CD4-positive, alpha-beta T cell treated with Interleukin-21 for 1 hour (primary cell): ENCODE data around the gene CDH11.

ENCODE experiments used
- DNase-seq: peaks from one replicate; pipeline ENCODE4 v3.0.0-alpha.2; 2020

Gene CDH11

GRCh38 chr16:65021852-65022595, 99.8 kb downstream of the CDH11 start:
- DNase-seq, result no peak

DNA sequence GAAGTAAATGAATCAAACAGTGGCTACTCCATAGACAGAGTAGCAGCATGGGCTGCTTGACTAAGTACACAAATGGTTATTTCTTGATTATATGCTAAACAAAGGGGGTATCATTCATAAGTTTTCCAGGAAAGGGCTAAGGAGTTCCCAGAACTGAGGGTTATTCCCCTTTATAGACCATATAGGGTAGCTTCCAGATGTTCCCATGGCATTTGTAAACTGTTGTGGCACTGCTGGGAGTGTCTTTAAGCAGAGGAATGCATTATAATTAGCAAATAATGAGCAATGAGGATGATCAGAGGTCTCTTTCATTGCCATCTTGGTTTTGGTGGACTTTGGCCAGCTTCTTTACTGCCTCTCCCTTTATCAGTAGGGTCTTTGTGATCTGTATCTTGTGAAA, 105.1 kb downstream of the CDH11 start:
- DNase-seq, result no peak

DNA sequence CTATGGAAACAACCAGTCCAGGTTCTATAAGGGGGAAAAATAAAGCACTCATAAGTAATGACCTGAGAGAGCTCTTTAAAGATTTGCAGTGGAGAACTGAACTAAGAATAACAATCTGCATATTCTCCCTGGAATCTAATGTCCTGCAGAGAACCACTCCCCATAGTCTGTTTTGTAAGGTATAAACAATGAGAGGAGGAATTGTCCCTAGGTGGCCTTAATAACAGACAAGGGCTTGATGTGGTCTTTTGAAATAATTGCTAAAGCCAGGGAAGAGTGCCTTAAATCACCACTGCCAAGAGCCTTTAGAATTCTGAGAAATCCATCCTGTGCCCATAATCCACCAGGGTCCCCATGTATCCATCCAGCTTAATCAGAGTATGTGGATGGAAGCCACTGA, 106.3 kb downstream of the CDH11 start:
- DNase-seq, result no peak

GRCh38 chr16:65012357-65012756, 109.5 kb downstream of the CDH11 start:
- DNase-seq, result no peak

GRCh38 chr16:65010125-65010524, 111.7 kb downstream of the CDH11 start:
- DNase-seq, result no peak

GRCh38 chr16:65005696-65006095, 116.2 kb downstream of the CDH11 start:
- DNase-seq, result no peak

- no peak for DNase-seq
These were observed 117.3 kb downstream of the CDH11 start for GRCh38 chr16:65004570-65004969.

DNA sequence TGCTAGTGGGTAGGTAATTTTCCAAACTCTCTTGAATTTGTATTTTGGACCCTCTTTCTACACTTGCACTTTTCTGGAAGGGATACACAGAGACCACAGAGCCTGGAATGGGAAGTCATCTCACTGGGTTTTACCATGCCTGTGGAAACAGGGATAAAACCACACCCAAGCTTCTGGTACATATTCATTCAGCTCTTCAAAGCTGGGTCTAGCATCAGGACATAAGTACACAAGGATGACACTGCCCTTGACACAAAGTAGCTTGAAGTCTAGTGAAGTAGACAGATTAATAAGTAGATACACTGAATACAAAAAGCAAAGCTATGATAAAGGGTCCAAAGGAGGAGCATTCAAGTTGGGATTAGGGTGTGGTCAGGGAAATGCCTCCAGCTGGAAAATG, 118.2 kb downstream of the CDH11 start:
- DNase-seq, result no peak

DNA sequence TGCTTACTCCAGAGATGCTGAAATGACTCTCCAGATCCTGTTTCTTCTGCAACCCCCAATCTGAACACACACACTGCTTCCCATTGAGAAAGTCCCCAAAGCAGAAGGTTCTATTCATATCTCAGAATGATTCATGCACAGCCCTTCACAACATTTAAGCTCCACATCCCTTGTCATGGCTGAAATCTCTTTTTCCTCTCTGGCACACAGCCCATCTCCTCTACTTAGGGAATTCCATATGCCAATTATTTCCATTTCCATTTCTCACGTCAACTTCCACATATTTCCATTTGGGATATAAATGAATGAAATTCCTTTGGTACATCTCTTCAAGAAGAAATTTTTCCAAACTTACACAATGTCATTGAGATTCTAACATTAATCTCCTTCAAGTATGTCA, 119.6 kb downstream of the CDH11 start:
- DNase-seq, result no peak

DNA sequence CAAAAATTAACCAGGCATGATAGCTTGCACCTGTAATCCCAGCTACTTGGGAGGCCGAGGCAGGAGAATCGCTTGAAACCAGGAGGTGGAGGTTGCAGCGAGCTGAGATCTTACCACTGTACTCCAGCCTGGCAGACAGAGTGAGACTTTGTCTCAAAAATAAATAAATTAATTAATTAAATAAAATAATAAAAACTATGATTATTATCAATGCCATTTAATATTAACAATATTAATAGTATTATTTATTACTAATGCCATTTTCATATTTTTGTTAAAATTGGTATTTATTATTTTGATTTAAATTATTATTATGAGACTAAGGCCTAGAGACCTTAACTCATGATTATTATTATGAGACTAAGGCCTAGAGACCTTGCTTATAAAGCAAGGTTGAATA, 121.2 kb downstream of the CDH11 start:
- no peak for DNase-seq

DNA sequence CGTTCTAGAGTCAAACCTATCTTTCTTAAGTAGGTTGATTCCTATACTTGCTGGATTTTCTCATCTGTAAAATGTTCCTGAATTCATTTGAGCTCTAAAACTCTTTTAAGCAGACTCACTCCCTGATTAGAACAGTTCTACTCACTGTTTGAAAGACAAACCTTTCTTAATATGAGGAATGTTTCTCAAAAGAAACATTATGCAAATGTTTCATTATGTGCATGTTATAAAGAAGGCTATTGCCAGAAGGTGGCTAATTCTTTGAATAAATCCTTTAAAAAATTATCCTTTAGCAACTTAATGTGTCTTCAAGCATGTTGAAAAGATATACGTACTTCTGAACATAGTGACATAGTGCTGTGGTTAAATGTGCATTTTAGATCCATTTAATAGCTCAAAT, 124.1 kb downstream of the CDH11 start:
- no peak for DNase-seq

GRCh38 chr16:64997121-64997520, 124.7 kb downstream of the CDH11 start:
- no peak for DNase-seq

- DNase-seq, result no peak
These were observed 125.2 kb downstream of the CDH11 start for GRCh38 chr16:64996641-64997040.

DNA sequence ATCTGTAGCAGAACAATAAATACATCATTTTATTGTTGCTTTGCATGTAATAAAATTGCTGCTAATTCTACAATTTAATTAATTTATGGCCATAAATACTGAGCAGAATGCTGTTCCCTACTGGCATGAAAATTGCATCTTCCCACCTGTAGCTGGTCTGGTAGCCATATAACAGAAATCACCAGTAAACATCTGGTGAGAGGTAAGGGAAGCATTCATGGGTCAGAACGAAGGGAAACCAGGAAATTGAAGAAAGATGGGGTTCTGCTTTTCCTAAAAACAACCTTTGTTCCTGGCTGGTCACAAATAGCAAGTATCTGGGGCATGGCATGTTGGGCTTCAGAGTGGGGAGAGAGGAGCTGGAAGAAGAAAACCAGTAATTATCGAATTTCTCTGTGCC, 128.4 kb downstream of the CDH11 start:
- DNase-seq, result no peak

- DNase-seq, result no peak
These were observed 130.9 kb downstream of the CDH11 start for GRCh38 chr16:64991001-64991400.

DNA sequence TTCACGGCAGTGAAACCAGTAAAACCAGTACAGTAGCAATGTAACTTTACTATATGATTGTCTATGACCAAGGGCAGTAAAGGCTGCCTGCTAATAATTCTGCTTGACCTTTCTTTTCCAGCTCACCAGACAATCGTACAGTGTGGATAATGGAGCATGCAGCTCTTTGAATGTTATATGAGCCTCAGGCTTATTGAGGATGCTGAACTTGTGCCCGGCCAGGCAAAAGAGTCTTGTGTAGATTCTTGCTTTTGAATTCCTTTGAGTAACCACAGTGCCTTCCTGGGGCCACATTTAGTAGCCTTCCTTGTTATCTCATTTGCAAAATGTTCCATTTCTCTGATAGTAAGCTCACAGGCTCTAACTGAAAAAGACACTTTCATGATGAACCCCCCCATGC, 131.8 kb downstream of the CDH11 start:
- no peak for DNase-seq

- no peak for DNase-seq
These were observed 132.8 kb downstream of the CDH11 start for GRCh38 chr16:64989050-64989449.

GRCh38 chr16:64983963-64984362, 137.9 kb downstream of the CDH11 start:
- no peak for DNase-seq

GRCh38 chr16:64983231-64983630, 138.6 kb downstream of the CDH11 start:
- DNase-seq, result no peak

DNA sequence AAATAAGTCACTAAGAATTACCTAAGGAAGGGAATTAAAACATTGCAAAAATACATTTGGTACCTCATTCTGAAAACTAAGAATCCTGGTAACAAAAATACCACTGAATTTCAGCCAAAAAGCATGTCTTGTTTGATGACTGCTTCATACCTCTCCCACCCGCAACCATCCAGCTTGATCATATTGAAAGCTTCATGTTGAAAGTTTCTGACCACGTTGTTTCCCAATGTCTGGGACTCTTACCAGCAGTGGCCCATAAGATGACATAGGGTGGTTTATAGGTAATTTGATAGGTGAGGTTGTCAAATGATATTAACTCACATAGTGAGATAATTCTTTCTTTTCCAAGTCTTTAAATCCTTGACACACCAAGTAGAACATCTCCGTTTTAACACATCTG, 139.3 kb downstream of the CDH11 start:
- no peak for DNase-seq

DNA sequence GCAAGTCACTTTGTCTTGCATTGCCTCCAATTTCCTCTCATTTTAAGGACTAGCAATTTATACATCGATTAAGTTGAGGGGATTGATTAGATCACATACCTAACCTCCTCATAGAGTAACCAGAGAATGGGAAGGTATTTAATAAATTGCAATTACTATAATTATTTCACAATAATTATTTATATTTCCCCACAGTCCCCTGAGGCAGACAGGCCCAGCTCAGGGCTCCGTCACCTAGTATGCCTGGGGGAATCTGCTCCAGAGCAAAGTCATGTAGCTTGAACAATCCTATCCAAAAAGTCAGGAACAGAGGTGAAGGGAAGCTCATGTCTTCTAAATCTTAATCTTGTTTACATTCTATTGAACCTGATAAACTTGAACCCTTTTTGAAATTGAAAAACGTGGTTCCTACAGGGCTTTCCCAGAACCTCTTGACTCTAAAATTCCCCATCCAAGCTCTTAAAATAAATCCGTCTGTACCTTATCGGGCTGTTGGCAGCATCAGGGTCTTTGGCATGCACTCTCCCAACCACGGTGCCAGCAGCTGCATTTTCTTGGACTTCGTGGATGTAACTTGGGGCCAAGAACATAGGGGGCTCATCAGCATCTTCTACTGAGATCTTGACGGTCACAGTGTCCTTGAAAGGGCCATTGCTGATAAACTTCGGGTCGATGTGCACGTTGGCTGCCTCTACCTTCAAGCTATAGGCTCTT, 140.1 kb downstream of the CDH11 start:
- DNase-seq, result no peak

- no peak for DNase-seq
These were observed 144.5 kb downstream of the CDH11 start for GRCh38 chr16:64977206-64977920.

DNA sequence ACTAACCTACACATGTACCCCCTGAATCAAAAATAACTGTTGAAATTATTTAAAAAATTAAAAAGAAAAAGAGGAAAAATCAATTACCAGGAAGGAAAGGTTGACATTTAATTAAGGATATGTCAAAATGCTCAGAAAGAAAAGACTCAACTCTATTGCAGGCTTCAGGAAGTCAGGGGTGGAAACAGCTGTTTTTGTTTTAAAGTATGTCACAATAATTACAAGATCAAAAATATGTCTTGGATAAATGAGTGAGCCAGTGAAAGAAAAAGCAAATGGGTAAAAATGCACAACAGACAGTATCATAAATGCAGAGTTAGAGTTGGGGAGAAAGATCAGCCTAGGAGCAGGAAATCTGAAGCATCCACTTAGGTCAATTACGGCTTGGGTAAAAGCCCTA, 146.0 kb downstream of the CDH11 start:
- no peak for DNase-seq

- DNase-seq, result no peak
These were observed 147.5 kb downstream of the CDH11 start for GRCh38 chr16:64974381-64974780.
